T-cell (primary cell): ENCODE results near the gene KAZN. TPM values are rescaled to one million over a fixed set of nuclear protein-coding genes. Genes with fewer than 3 reads are reported as not detected.

ENCODE experiments used
- ATAC-seq, 4 experiments: fragments of 200-7000 bp in 3 of 4; fragments of 150-1000 bp in 1 of 4; cut with Tn5 transposase; replicated peaks in 1 of 4; 1 replicate in 3 of 4; 2 replicates in 1 of 4; pipeline ENCODE4 v1.10.0; 2021; ENCODE audit warnings: moderate library complexity in 3 of 4, mild to moderate bottlenecking in 2 of 4, moderate number of reproducible peaks in 1 of 4
- CTCF ChIA-PET, 2 donors: fragments of 300-600 bp; sonication (Branson Sonifier 250); formaldehyde crosslinking; loops; one replicate each; lab custom pipeline; 2022; ENCODE audit warnings: antibody characterized with exemption in 2 of 2; lab: Charles Lee
- POLR2A ChIA-PET, 2 donors: fragments of 300-600 bp; sonication (Branson Sonifier 250); formaldehyde crosslinking; loops; one replicate each; lab custom pipeline; 2022; ENCODE audit warnings: antibody characterized with exemption in 2 of 2; lab: Charles Lee
- DNase-seq, 35 experiments: peaks; one replicate each; pipeline versions ENCODE4 v3.0.0 to v3.0.0-alpha.2; 2013 to 2023
- H3K27ac ChIP-seq: one replicate; pipeline ENCODE4 v1.5.1; 2013; ENCODE audit warnings: low read length
- H3K27me3 ChIP-seq, 2 experiments: replicated peaks in 1 of 2; 1 replicate in 1 of 2; 2 replicates in 1 of 2; pipeline versions ENCODE4 v1.6.1 to v1.7.0; 2013; ENCODE audit warnings: low read length in 1 of 2, mixed read lengths in 1 of 2; ENCODE audit not compliant: control insufficient read depth in 2 of 2, insufficient read depth in 2 of 2; ENCODE audit errors: extremely low read depth in 1 of 2
- H3K36me3 ChIP-seq, 2 donors: 1 replicate in 1 of 2; 2 replicates in 1 of 2; pipeline versions ENCODE4 v1.6.1 to v1.7.0; 2013; ENCODE audit warnings: low read length in 1 of 2; ENCODE audit not compliant: control insufficient read depth in 2 of 2, insufficient read depth in 1 of 2; ENCODE audit errors: extremely low read depth in 1 of 2
- H3K4me1 ChIP-seq, 2 experiments: 1 replicate in 1 of 2; 2 replicates in 1 of 2; pipeline versions ENCODE4 v1.6.1 to v1.7.0; 2013; ENCODE audit warnings: low read length in 2 of 2, mixed read lengths in 1 of 2; ENCODE audit not compliant: insufficient read depth in 2 of 2, control insufficient read depth in 1 of 2; ENCODE audit errors: extremely low read depth in 1 of 2
- H3K4me3 ChIP-seq, 2 donors: 1 replicate in 1 of 2; 2 replicates in 1 of 2; pipeline versions ENCODE4 v1.5.1 to v1.7.0; 2013; ENCODE audit warnings: mild to moderate bottlenecking in 2 of 2, low read length in 1 of 2, moderate library complexity in 1 of 2; ENCODE audit not compliant: control insufficient read depth in 1 of 2; ENCODE audit errors: extremely low read depth in 1 of 2
- H3K9me3 ChIP-seq: 2 replicates; pipeline ENCODE4 v1.7.0; 2013
- H3K27ac Mint-ChIP-seq, 2 donors: one replicate each; pipeline ENCODE4 v1.8.0; 2020 to 2021; ENCODE audit warnings: mild to moderate bottlenecking in 2 of 2, mixed read lengths in 2 of 2
- H3K27me3 Mint-ChIP-seq, 2 donors: one replicate each; pipeline ENCODE4 v1.8.0; 2021 to 2022; ENCODE audit warnings: mixed read lengths in 2 of 2
- H3K36me3 Mint-ChIP-seq: one replicate; pipeline ENCODE4 v1.8.0; 2021; ENCODE audit warnings: mixed read lengths
- H3K4me1 Mint-ChIP-seq, 3 donors: one replicate each; pipeline ENCODE4 v1.8.0; 2020 to 2022; ENCODE audit warnings: mixed read lengths in 3 of 3, mild to moderate bottlenecking in 1 of 3
- H3K4me3 Mint-ChIP-seq, 3 donors: one replicate each; pipeline ENCODE4 v1.8.0; 2020 to 2022; ENCODE audit warnings: mild to moderate bottlenecking in 3 of 3, mixed read lengths in 3 of 3, moderate library complexity in 3 of 3
- H3K9me3 Mint-ChIP-seq, 3 donors: one replicate each; pipeline ENCODE4 v1.8.0; 2020 to 2022; ENCODE audit warnings: mixed read lengths in 3 of 3
- WGBS: methylation state at CpG from one replicate; pipeline ENCODE4 v1.1.5; 2013; ENCODE audit warnings: missing lambda C conversion rate; ENCODE audit not compliant: insufficient coverage; 5-methylcytosine and 5-hydroxymethylcytosine counted together
- total RNA-seq, 35 experiments: library from RNA in 6 of 35; stranded (reverse) in 6 of 35; fragments of 120-200 nt in 1 of 35; gene quantifications; one replicate each; pipeline versions ENCODE4 v1.2.1 to v1.2.4 and lab custom pipeline; 2013 to 2026

KAZN gene
- total RNA-seq, 5 donors from 2014 or later (not counting 1 experiment from before 2014, with no cell fraction given) = 0.18 to 0.58 (median 0.30) TPM

DNA sequence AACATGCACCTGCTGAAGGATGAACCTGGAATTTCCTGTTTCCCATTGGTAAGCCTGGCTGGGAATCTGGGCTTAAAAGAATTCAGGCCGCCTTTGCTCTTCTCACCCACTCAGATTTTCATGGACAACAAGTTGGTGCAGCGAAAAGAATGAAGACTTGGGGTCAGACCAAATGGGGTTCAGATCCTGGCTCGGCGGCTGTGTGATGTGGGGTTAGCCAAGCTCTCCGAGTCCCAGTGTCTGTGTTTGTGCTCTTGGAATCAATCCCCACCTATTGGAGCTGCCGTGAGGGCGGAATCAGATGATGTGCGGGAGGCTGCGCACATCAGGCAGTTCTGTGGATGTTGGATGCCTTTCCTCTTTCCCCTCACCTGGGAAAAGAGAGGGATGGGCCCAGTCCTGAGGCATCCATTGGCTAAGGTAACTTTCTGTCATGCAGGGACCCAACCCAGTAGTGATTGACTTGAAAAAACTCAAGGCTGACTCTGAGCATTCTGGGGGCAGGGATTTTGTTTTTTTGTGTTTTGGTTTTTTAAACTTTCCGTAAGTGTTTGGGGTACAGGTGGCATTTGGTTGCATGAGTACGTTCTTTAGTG, 228.3 kb downstream of the KAZN start:
- H3K4me1 ChIP-seq = no peaks in the 10 kb centered on the region
- no peaks in the 10 kb centered on the region for H3K36me3 Mint-ChIP-seq
- no peaks in the 10 kb centered on the region for H3K9me3 Mint-ChIP-seq
- DNase-seq (no peak), ATAC-seq (no peak)
- no peak overlapping the region for H3K4me3 ChIP-seq
- ChIA-PET POLR2A (no interaction called here), CTCF (no interaction called here)
- no peaks in the 10 kb centered on the region for H3K4me1 Mint-ChIP-seq
- H3K27me3 Mint-ChIP-seq = peaks cover 4 to 10% of the 10 kb centered on the region in 2 donors
- peaks cover 0 to 15% of the 10 kb centered on the region in 2 experiments for H3K27me3 ChIP-seq
- no CpG with 5 or more reads among the region's 11 CpGs for WGBS
- H3K36me3 ChIP-seq = no peaks in the 10 kb centered on the region
- H3K4me3 Mint-ChIP-seq = no peak overlapping the region
- H3K9me3 ChIP-seq = no peaks in the 10 kb centered on the region
- no peak overlapping the region for H3K27ac Mint-ChIP-seq
- no peak overlapping the region for H3K27ac ChIP-seq

DNA sequence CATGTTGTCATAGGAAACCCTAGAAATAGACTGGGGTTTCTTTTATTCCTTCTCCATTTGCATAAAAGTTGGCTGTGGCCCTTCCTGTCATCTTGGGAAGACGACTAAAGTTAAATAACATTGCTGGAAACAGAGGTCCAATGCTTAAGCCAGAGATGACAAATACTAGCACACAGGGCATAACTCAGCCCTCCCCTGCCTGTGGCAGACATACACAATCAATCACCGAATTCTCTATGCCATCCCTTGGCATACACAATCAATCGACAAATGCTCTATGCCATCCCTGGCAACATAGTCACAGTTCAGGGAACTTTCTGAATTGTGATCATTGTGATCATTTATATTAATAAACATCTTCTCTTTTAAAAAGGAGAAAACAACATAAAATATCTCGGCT, 229.4 kb downstream of the KAZN start:
- ATAC-seq = no peak
- Mint-ChIP-seq H3K4me1 (no peaks in the 10 kb centered on the region), H3K9me3 (no peaks in the 10 kb centered on the region), H3K36me3 (no peaks in the 10 kb centered on the region), H3K27me3 (peaks cover 2 to 4% of the 10 kb centered on the region in 2 donors), H3K27ac (no peak overlapping the region), H3K4me3 (no peak overlapping the region)
- Histone ChIP-seq H3K27me3 (peaks cover 0 to 14% of the 10 kb centered on the region in 2 experiments), H3K36me3 (no peaks in the 10 kb centered on the region), H3K4me3 (no peak overlapping the region), H3K9me3 (no peaks in the 10 kb centered on the region), H3K27ac (no peak overlapping the region), H3K4me1 (no peaks in the 10 kb centered on the region)
- no peak for DNase-seq
- ChIA-PET POLR2A (no interaction called here), CTCF (interaction anchor here in 1 of 2 donors (0.6 kb wide), 1 partner anchor 1600 kb away, joined by 3 read pairs; no protein-coding TSS in a partner anchor)
- no CpG with 5 or more reads among the region's 4 CpGs for WGBS

GRCh38 chr1:14828665-14829064, 230.2 kb downstream of the KAZN start:
- H3K27ac ChIP-seq = no peak overlapping the region
- H3K27me3 ChIP-seq = peaks cover 0 to 14% of the 10 kb centered on the region in 2 experiments
- Mint-ChIP-seq H3K27me3 (peaks cover 2 to 4% of the 10 kb centered on the region in 2 donors), H3K36me3 (no peaks in the 10 kb centered on the region), H3K4me3 (no peak overlapping the region), H3K27ac (no peak overlapping the region), H3K4me1 (no peaks in the 10 kb centered on the region), H3K9me3 (no peaks in the 10 kb centered on the region)
- ATAC-seq (no peak), DNase-seq (no peak)
- no peaks in the 10 kb centered on the region for H3K4me1 ChIP-seq
- H3K9me3 ChIP-seq = no peaks in the 10 kb centered on the region
- no peaks in the 10 kb centered on the region for H3K36me3 ChIP-seq
- ChIA-PET CTCF (no interaction called here), POLR2A (no interaction called here)
- no peak overlapping the region for H3K4me3 ChIP-seq
- WGBS = 79% methylated on average over 3 of the region's 4 CpGs

DNA sequence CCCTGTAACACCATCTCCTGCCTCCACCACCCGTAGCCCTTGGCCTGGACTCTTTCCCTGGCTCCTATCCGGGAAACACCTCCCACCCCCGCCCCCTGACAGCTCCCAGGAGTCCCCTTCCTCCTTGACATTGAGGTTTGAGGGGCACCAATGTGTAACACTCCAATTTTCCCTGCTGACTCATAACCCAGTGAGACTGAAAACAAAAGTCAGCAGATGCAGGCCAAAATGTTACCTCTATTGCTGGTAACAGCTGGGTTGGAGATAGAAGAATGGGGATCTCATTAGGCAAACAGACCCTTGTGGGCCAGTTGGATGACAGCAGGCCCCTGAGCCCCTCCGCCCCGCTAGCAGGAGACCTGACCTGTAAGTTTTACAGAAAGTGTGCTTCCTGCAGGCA, 237.2 kb downstream of the KAZN start:
- no peaks in the 10 kb centered on the region for H3K4me1 Mint-ChIP-seq

GRCh38 chr1:14836426-14837140, 238.1 kb downstream of the KAZN start:
- ChIA-PET POLR2A (no interaction called here), CTCF (no interaction called here)
- Histone ChIP-seq H3K27me3 (peaks cover 0 to 19% of the 10 kb centered on the region in 2 experiments), H3K4me1 (no peaks in the 10 kb centered on the region), H3K4me3 (no peak overlapping the region), H3K9me3 (no peaks in the 10 kb centered on the region), H3K36me3 (no peaks in the 10 kb centered on the region), H3K27ac (no peak overlapping the region)
- Mint-ChIP-seq H3K27ac (no peak overlapping the region), H3K9me3 (peaks cover 3 to 7% (median 7%) of the 10 kb centered on the region in 3 donors), H3K36me3 (no peaks in the 10 kb centered on the region), H3K4me3 (no peak overlapping the region), H3K4me1 (no peaks in the 10 kb centered on the region), H3K27me3 (peaks cover 4 to 12% of the 10 kb centered on the region in 2 donors)
- DNase-seq (no peak), ATAC-seq (no peak)
- 60% methylated on average over 1 of the region's 10 CpGs for WGBS

More for the DNA sequence above, 237.2 kb downstream of the KAZN start:
- H3K9me3 Mint-ChIP-seq = peaks cover 0 to 5% (median 2%) of the 10 kb centered on the region in 3 donors
- H3K36me3 ChIP-seq = no peaks in the 10 kb centered on the region
- H3K27me3 ChIP-seq = peaks cover 0 to 13% of the 10 kb centered on the region in 2 experiments
- no peaks in the 10 kb centered on the region for H3K9me3 ChIP-seq
- DNase-seq (no peak), ATAC-seq (no peak)
- H3K27ac ChIP-seq = no peak overlapping the region
- ChIA-PET POLR2A (no interaction called here), CTCF (no interaction called here)
- no peak overlapping the region for H3K27ac Mint-ChIP-seq
- 59% methylated on average over 5 of the region's 5 CpGs for WGBS
- H3K4me3 Mint-ChIP-seq = no peak overlapping the region
- H3K4me1 ChIP-seq = no peaks in the 10 kb centered on the region
- no peaks in the 10 kb centered on the region for H3K36me3 Mint-ChIP-seq
- H3K27me3 Mint-ChIP-seq = peaks cover 4 to 10% of the 10 kb centered on the region in 2 donors
- H3K4me3 ChIP-seq = no peak overlapping the region

DNA sequence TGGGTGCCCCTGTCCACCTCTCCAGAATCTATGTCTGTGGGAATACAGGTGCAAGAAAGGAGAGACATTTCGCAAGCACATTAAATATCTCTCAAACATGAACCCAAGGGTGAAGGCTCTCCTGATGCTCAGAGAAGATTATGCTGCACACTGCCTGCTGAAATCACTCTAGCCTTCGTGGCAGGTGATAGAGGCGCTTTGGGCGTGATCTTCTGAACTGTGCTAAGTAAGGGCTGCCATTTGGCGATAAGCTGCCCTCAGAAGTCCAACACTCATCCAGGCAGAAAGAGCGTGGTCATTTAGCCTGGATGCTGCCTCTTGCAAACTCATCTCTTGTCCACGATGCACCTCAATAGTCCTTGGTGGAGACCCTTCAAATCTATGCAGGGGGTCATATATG, 241.9 kb downstream of the KAZN start:
- no peak overlapping the region for H3K27ac Mint-ChIP-seq
- DNase-seq (no peak), ATAC-seq (no peak)
- ChIA-PET CTCF (no interaction called here), POLR2A (no interaction called here)
- H3K4me1 Mint-ChIP-seq = no peaks in the 10 kb centered on the region
- peaks cover 0 to 22% of the 10 kb centered on the region in 2 experiments for H3K27me3 ChIP-seq
- peaks cover 11 to 27% (median 17%) of the 10 kb centered on the region in 3 donors for H3K9me3 Mint-ChIP-seq
- H3K36me3 Mint-ChIP-seq = no peaks in the 10 kb centered on the region
- H3K27me3 Mint-ChIP-seq = peaks cover 15 to 30% of the 10 kb centered on the region in 2 donors
- WGBS = 100% methylated on average over 3 of the region's 7 CpGs
- no peaks in the 10 kb centered on the region for H3K9me3 ChIP-seq
- no peak overlapping the region for H3K4me3 ChIP-seq
- no peak overlapping the region for H3K27ac ChIP-seq
- no peaks in the 10 kb centered on the region for H3K4me1 ChIP-seq
- H3K4me3 Mint-ChIP-seq = no peak overlapping the region
- no peaks in the 10 kb centered on the region for H3K36me3 ChIP-seq
